Measurements from ENCODE around the gene EMX1. TPM values are rescaled to one million over a fixed set of nuclear protein-coding genes. Genes with fewer than 3 reads are reported as not detected.

Gene EMX1
- total and polyA plus RNA-seq, 9 donors: 0.20 to 1.1 (median 0.28) TPM; not detected in 5

DNA sequence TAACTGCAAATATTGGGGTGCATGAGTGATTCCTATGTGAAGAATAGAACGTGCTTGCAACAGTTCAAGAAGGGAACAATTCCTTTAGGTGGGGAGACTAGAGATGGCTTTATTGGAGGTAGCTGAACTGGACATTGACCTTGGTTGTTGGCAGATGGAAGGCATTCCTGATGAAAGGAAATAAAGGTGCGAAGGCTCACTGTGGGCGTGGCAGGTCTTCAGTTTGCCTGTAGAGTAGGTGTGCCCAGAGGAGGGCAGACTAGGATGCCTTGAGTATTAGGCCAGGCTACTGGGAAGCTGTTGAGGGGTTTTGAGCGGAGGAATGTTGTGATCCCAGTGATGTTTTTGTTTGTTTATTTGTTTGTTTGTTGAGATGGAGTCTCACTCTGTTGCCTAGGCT lies 27.3 kb upstream of the EMX1 start:
- 94 to 98% (median 96%) methylated on average over 4 of the region's 4 CpGs for WGBS, 3 donors
- Histone ChIP-seq H3K4me3 (no peak overlapping the region), H3K4me1 (ENCODE audit: insufficient read depth) (peaks cover 7% of the 10 kb centered on the region), H3K27ac (no peak overlapping the region), H3K9me3 (no peaks in the 10 kb centered on the region), H3K36me3 (no peaks in the 10 kb centered on the region), H3K27me3 (no peaks in the 10 kb centered on the region)
- no peak for DNase-seq
- intact Hi-C loops (cut with DNase I): loop anchor here (5.0 to 10.0 kb wide), 6 partner anchors 195 to 1345 kb away; no protein-coding TSS in a partner anchor
- no peak for TF ChIP-seq CTCF (IDR thresholded peaks at IDR 0.05)
- no peak for TF ChIP-seq EP300 (IDR thresholded peaks at IDR 0.05)
- no peak for TF ChIP-seq POLR2A (IDR thresholded peaks at IDR 0.05)

- intact Hi-C loops (cut with DNase I): loop anchor here in 3 of 4 donors (5.0 to 10.0 kb wide), 4 partner anchors 194 to 286 kb away; no protein-coding TSS in a partner anchor
- Histone ChIP-seq H3K9me3 (no peaks in the 10 kb centered on the region), H3K4me3 (no peak overlapping the region), H3K4me1 (ENCODE audit: insufficient read depth) (peaks cover 7% of the 10 kb centered on the region), H3K27ac (no peak overlapping the region), H3K27me3 (no peaks in the 10 kb centered on the region), H3K36me3 (no peaks in the 10 kb centered on the region)
- DNase-seq: no peak
- 83 to 88% (median 88%) methylated on average over 8 of the region's 8 CpGs for WGBS, 3 donors
- no peak for TF ChIP-seq POLR2A (IDR thresholded peaks at IDR 0.05)
- no peak for TF ChIP-seq EP300 (IDR thresholded peaks at IDR 0.05)
- no peak for TF ChIP-seq CTCF (IDR thresholded peaks at IDR 0.05)
Observed at GRCh38 chr2:72891091-72891818, 26.1 kb upstream of the EMX1 start.

- Histone ChIP-seq H3K27ac (no peak overlapping the region), H3K9me3 (no peaks in the 10 kb centered on the region), H3K27me3 (no peaks in the 10 kb centered on the region), H3K4me3 (no peak overlapping the region), H3K36me3 (no peaks in the 10 kb centered on the region), H3K4me1 (ENCODE audit: insufficient read depth) (peaks cover 7% of the 10 kb centered on the region)
- WGBS, 3 donors: 8 to 11% (median 11%) methylated on average over 11 of the region's 11 CpGs
- DNase-seq: peak; percentile 38 to 75 (median 52)
- intact Hi-C loops (cut with DNase I): loop anchor here in 3 of 4 donors (5.0 to 10.0 kb wide), 4 partner anchors 192 to 285 kb away; no protein-coding TSS in a partner anchor
- TF ChIP-seq POLR2A (IDR thresholded peaks at IDR 0.05): no peak
- no peak for TF ChIP-seq EP300 (IDR thresholded peaks at IDR 0.05)
- peak in 2 of 3 donors; percentile 27 to 33 for TF ChIP-seq CTCF (IDR thresholded peaks at IDR 0.05)
Observed at GRCh38 chr2:72892506-72893173, 24.7 kb upstream of the EMX1 start.

GRCh38 chr2:72893594-72894319 lies 23.6 kb upstream of the EMX1 start:
- H3K4me1 ChIP-seq (ENCODE audit: insufficient read depth): peaks cover 2% of the 10 kb centered on the region
- TF ChIP-seq EP300 (IDR thresholded peaks at IDR 0.05) (no peak), POLR2A (IDR thresholded peaks at IDR 0.05) (no peak), CTCF (IDR thresholded peaks at IDR 0.05) (no peak)
- H3K27ac ChIP-seq: no peak overlapping the region
- intact Hi-C loops (cut with DNase I): loop anchor here in 3 of 4 donors (5.0 to 10.0 kb wide), 4 partner anchors 191 to 284 kb away; no protein-coding TSS in a partner anchor
- WGBS, 3 donors: 46 to 51% (median 47%) methylated on average over 14 to 15 of the region's 15 CpGs
- no peaks in the 10 kb centered on the region for H3K27me3 ChIP-seq
- no peak overlapping the region for H3K4me3 ChIP-seq
- H3K36me3 ChIP-seq: no peaks in the 10 kb centered on the region
- no peaks in the 10 kb centered on the region for H3K9me3 ChIP-seq
- DNase-seq: peak in 1 of 5 donors; percentile 54

All from ovary (tissue), 9 donors.